Measurements from ENCODE around the gene PRUNE2. TPM values are rescaled to one million over a fixed set of nuclear protein-coding genes. Genes with fewer than 3 reads are reported as not detected.
"Not testable (repeated sequence)": the region's sequence is repeated elsewhere in the genome, so short reads cannot be mapped to it uniquely, and the experiment has no call there.

The PRUNE2 gene
- total RNA-seq, 1 donor, result 80.0 TPM

GRCh38 chr9:76863832-76864231 lies 42.1 kb downstream of the PRUNE2 start:
- no peak for TF ChIP-seq CTCF (IDR thresholded peaks at IDR 0.05; ENCODE audit: extremely low read depth, low read depth, low read length)
- H3K79me2 ChIP-seq (ENCODE audit: insufficient read depth, low read length), result no peaks in the 10 kb centered on the region
- no peak overlapping the region for H3K4me2 ChIP-seq (ENCODE audit: insufficient read depth, low read length)

GRCh38 chr9:76859860-76860259 lies 46.1 kb downstream of the PRUNE2 start:
- H3K4me2 ChIP-seq (ENCODE audit: insufficient read depth, low read length), result no peak overlapping the region
- H3K36me3 ChIP-seq (ENCODE audit: insufficient read depth, low read length), result no peaks in the 10 kb centered on the region
- H2AFZ ChIP-seq (ENCODE audit: low read length), result no peak overlapping the region
- no peak for DNase-seq (ENCODE audit: insufficient read length, low spot score, missing footprints)
- no peak for TF ChIP-seq CTCF (IDR thresholded peaks at IDR 0.05; ENCODE audit: extremely low read depth, low read depth, low read length)
- H3K4me3 ChIP-seq (ENCODE audit: insufficient read depth, low read length), result no peak overlapping the region
- H4K20me1 ChIP-seq (ENCODE audit: insufficient read depth, low read length), result no peaks in the 10 kb centered on the region
- no peak overlapping the region for H3K27ac ChIP-seq (ENCODE audit: low read depth, low read length)
- H3K79me2 ChIP-seq (ENCODE audit: insufficient read depth, low read length), result no peaks in the 10 kb centered on the region
- H3K27me3 ChIP-seq (ENCODE audit: insufficient read depth, low read length), result no peaks in the 10 kb centered on the region
- H3K4me1 ChIP-seq (ENCODE audit: insufficient read depth, low read length), result no peaks in the 10 kb centered on the region
- no peaks in the 10 kb centered on the region for H3K9me3 ChIP-seq (ENCODE audit: low read depth, low read length)

More at GRCh38 chr9:76863832-76864231, 42.1 kb downstream of the PRUNE2 start:
- Histone ChIP-seq H3K27me3 (ENCODE audit: insufficient read depth, low read length) (no peaks in the 10 kb centered on the region), H3K27ac (ENCODE audit: low read depth, low read length) (no peak overlapping the region), H3K9me3 (ENCODE audit: low read depth, low read length) (no peaks in the 10 kb centered on the region), H3K36me3 (ENCODE audit: insufficient read depth, low read length) (no peaks in the 10 kb centered on the region), H2AFZ (ENCODE audit: low read length) (no peak overlapping the region), H4K20me1 (ENCODE audit: insufficient read depth, low read length) (no peaks in the 10 kb centered on the region), H3K4me1 (ENCODE audit: insufficient read depth, low read length) (peaks cover 21% of the 10 kb centered on the region), H3K4me3 (ENCODE audit: insufficient read depth, low read length) (no peak overlapping the region)
- no peak for DNase-seq (ENCODE audit: insufficient read length, low spot score, missing footprints)

- not testable (repeated sequence) for H3K9me3 ChIP-seq (ENCODE audit: low read depth, low read length); H2AFZ ChIP-seq (ENCODE audit: low read length); DNase-seq (ENCODE audit: insufficient read length, low spot score, missing footprints); H3K36me3 ChIP-seq (ENCODE audit: insufficient read depth, low read length); H3K4me2 ChIP-seq (ENCODE audit: insufficient read depth, low read length); H3K4me1 ChIP-seq (ENCODE audit: insufficient read depth, low read length); H3K4me3 ChIP-seq (ENCODE audit: insufficient read depth, low read length); H4K20me1 ChIP-seq (ENCODE audit: insufficient read depth, low read length); H3K27me3 ChIP-seq (ENCODE audit: insufficient read depth, low read length); H3K27ac ChIP-seq (ENCODE audit: low read depth, low read length); H3K79me2 ChIP-seq (ENCODE audit: insufficient read depth, low read length)
Measured at GRCh38 chr9:76858248-76858647, 47.7 kb downstream of the PRUNE2 start.

- H3K27ac ChIP-seq (ENCODE audit: low read depth, low read length), result no peak overlapping the region
- no peak overlapping the region for H3K4me2 ChIP-seq (ENCODE audit: insufficient read depth, low read length)
- H3K27me3 ChIP-seq (ENCODE audit: insufficient read depth, low read length), result no peaks in the 10 kb centered on the region
- no peaks in the 10 kb centered on the region for H3K4me1 ChIP-seq (ENCODE audit: insufficient read depth, low read length)
- H4K20me1 ChIP-seq (ENCODE audit: insufficient read depth, low read length), result no peaks in the 10 kb centered on the region
- no peak overlapping the region for H2AFZ ChIP-seq (ENCODE audit: low read length)
- H3K79me2 ChIP-seq (ENCODE audit: insufficient read depth, low read length), result no peaks in the 10 kb centered on the region
- no peak overlapping the region for H3K4me3 ChIP-seq (ENCODE audit: insufficient read depth, low read length)
- H3K9me3 ChIP-seq (ENCODE audit: low read depth, low read length), result no peaks in the 10 kb centered on the region
- no peaks in the 10 kb centered on the region for H3K36me3 ChIP-seq (ENCODE audit: insufficient read depth, low read length)
- DNase-seq (ENCODE audit: insufficient read length, low spot score, missing footprints), result no peak
- TF ChIP-seq CTCF (IDR thresholded peaks at IDR 0.05; ENCODE audit: extremely low read depth, low read depth, low read length), result no peak
Measured at GRCh38 chr9:76856016-76856415, 49.9 kb downstream of the PRUNE2 start.

All from osteoblast (primary cell).